SJCRH30 (cell line): ENCODE data around the gene GTF2A1L. TPM values are rescaled to one million over a fixed set of nuclear protein-coding genes. Genes with fewer than 3 reads are reported as not detected.
A peak's percentile ranks its signal among the peaks of the same experiment; 100 is the strongest.
"Not testable (repeated sequence)": the region's sequence is repeated elsewhere in the genome, so short reads cannot be mapped to it uniquely, and the experiment has no call there.

Source experiments
- DNase-seq, 2 experiments: peaks; one replicate each; pipeline ENCODE4 v3.0.0-alpha.2; 2015 to 2020
- H3K27ac ChIP-seq: fragments of 250-450 bp; sonication (Bioruptor Pico); 2 replicates; pipeline ENCODE4 v1.5.1; 2020; ENCODE audit warnings: mild to moderate bottlenecking, moderate library complexity
- H3K27me3 ChIP-seq: fragments of 250-450 bp; sonication (Bioruptor Pico); 2 replicates; pipeline ENCODE4 v1.5.1; 2020; ENCODE audit warnings: mild to moderate bottlenecking, moderate library complexity
- H3K36me3 ChIP-seq: fragments of 250-450 bp; sonication (Bioruptor Pico); 2 replicates; pipeline ENCODE4 v1.5.1; 2020; ENCODE audit warnings: mild to moderate bottlenecking, moderate library complexity
- H3K4me1 ChIP-seq: fragments of 250-450 bp; sonication (Bioruptor Pico); 2 replicates; pipeline ENCODE4 v1.5.1; 2020; ENCODE audit warnings: mild to moderate bottlenecking, moderate library complexity
- H3K4me3 ChIP-seq: fragments of 250-450 bp; sonication (Bioruptor Pico); 2 replicates; pipeline ENCODE4 v1.5.1; 2020; ENCODE audit warnings: mild to moderate bottlenecking, moderate library complexity
- H3K9me3 ChIP-seq: fragments of 250-450 bp; sonication (Bioruptor Pico); replicated peaks from 2 replicates; pipeline ENCODE4 v1.5.1; 2020; ENCODE audit warnings: mild to moderate bottlenecking, moderate library complexity
- total RNA-seq: library from RNA; depleted of rRNA; stranded (reverse); fragments of >200 nt; shearing (Covaris generic); gene quantifications from 2 replicates; pipeline ENCODE4 v1.2.3, GENCODE V29; 2014

Gene GTF2A1L
- total RNA-seq, 1 experiment from 2014 or later = 0.40 TPM

DNA sequence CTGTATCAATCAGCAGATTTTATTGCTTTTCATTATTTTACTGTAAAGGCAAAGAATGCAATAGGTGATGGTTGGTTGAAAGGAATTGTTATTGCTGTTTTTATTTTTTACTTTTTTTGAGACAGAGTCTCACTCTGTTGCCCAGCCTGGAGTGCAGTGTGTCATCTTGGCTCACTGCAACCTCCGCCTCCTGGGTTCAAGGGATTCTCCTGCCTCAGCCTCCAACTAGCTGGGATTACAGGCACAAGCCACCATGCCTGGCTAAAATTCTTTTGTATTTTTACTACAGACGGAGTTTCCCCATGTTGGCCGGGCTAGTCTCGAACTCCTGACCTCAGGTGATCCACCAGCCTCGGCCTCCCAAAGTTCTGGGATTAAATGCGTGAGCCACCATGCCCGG, 20.9 kb upstream of the GTF2A1L start:
- not testable (repeated sequence) for H3K9me3 ChIP-seq, H3K4me3 ChIP-seq, H3K27ac ChIP-seq, DNase-seq, H3K36me3 ChIP-seq, H3K27me3 ChIP-seq, H3K4me1 ChIP-seq

- H3K36me3 ChIP-seq = no peaks in the 10 kb centered on the region
- no peaks in the 10 kb centered on the region for H3K27me3 ChIP-seq
- no peak overlapping the region for H3K27ac ChIP-seq
- H3K4me3 ChIP-seq = no peak overlapping the region
- DNase-seq = no peak
- no peaks in the 10 kb centered on the region for H3K9me3 ChIP-seq
- no peaks in the 10 kb centered on the region for H3K4me1 ChIP-seq
These were observed 20.2 kb upstream of the GTF2A1L start for GRCh38 chr2:48597492-48597891.

- DNase-seq = peak in 1 of 2 experiments; percentile 78
- Histone ChIP-seq H3K4me3 (no peak overlapping the region), H3K4me1 (no peaks in the 10 kb centered on the region), H3K9me3 (no peaks in the 10 kb centered on the region), H3K36me3 (no peaks in the 10 kb centered on the region), H3K27me3 (no peaks in the 10 kb centered on the region), H3K27ac (no peak overlapping the region)
These were observed 17.3 kb upstream of the GTF2A1L start for GRCh38 chr2:48600204-48600813.

GRCh38 chr2:48600917-48601316, 16.7 kb upstream of the GTF2A1L start:
- no peaks in the 10 kb centered on the region for H3K4me1 ChIP-seq
- H3K27ac ChIP-seq = no peak overlapping the region
- H3K9me3 ChIP-seq = 0 out of 2 replicates have a peak, but pooled peaks cover 3% of the 10 kb centered on the region
- no peak for DNase-seq
- H3K36me3 ChIP-seq = no peaks in the 10 kb centered on the region
- no peaks in the 10 kb centered on the region for H3K27me3 ChIP-seq
- no peak overlapping the region for H3K4me3 ChIP-seq

DNA sequence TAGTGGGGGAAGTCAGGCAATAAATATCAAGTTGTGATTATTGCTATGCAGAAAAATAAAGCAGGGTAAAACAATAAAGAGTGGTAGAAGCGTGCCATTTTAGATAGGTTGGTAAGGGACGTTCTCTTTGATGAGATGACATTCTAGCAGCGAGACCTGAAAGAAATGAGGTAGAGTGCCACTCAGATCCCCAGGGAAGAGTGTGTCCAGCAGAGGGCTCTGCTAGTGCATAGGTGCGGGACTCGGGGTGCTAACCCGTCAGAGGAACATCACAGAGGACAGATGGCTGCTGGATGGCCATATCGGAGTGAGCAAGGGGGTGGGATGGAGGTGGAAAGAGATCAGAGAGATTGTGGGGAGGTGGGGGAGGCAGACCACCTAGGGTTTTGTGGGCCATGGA, 16.3 kb upstream of the GTF2A1L start:
- H3K27ac ChIP-seq = no peak overlapping the region
- peak in 1 of 2 experiments; percentile 28 for DNase-seq

GRCh38 chr2:48605482-48606175, 12.0 kb upstream of the GTF2A1L start:
- H3K36me3 ChIP-seq = no peaks in the 10 kb centered on the region
- H3K27me3 ChIP-seq = no peaks in the 10 kb centered on the region
- H3K27ac ChIP-seq = no peak overlapping the region
- no peak overlapping the region for H3K4me3 ChIP-seq
- DNase-seq = no peak
- H3K4me1 ChIP-seq = no peaks in the 10 kb centered on the region
- H3K9me3 ChIP-seq = 0 out of 2 replicates have a peak, but pooled peaks cover 3% of the 10 kb centered on the region

More for the DNA sequence above, 16.3 kb upstream of the GTF2A1L start:
- H3K36me3 ChIP-seq = no peaks in the 10 kb centered on the region
- no peaks in the 10 kb centered on the region for H3K27me3 ChIP-seq
- no peaks in the 10 kb centered on the region for H3K4me1 ChIP-seq
- H3K9me3 ChIP-seq = 0 out of 2 replicates have a peak, but pooled peaks cover 3% of the 10 kb centered on the region
- no peak overlapping the region for H3K4me3 ChIP-seq

GRCh38 chr2:48607307-48608014, 10.2 kb upstream of the GTF2A1L start:
- Histone ChIP-seq H3K27ac (no peak overlapping the region), H3K4me3 (no peak overlapping the region)

GRCh38 chr2:48613211-48613610, 4.4 kb upstream of the GTF2A1L start:
- Histone ChIP-seq H3K9me3 (peaks cover 10% of the 10 kb centered on the region; the same call in 1 of the 2 replicates), H3K27me3 (no peaks in the 10 kb centered on the region), H3K4me3 (no peak overlapping the region), H3K4me1 (no peaks in the 10 kb centered on the region), H3K27ac (no peak overlapping the region), H3K36me3 (no peaks in the 10 kb centered on the region)
- DNase-seq = no peak

More at GRCh38 chr2:48607307-48608014, 10.2 kb upstream of the GTF2A1L start:
- H3K36me3 ChIP-seq = no peaks in the 10 kb centered on the region
- no peaks in the 10 kb centered on the region for H3K27me3 ChIP-seq
- 0 out of 2 replicates have a peak, but pooled peaks cover 3% of the 10 kb centered on the region for H3K9me3 ChIP-seq
- DNase-seq = no peak
- no peaks in the 10 kb centered on the region for H3K4me1 ChIP-seq

GRCh38 chr2:48614581-48614980, 3.1 kb upstream of the GTF2A1L start:
- not testable (repeated sequence) for H3K4me1 ChIP-seq, H3K27ac ChIP-seq, H3K36me3 ChIP-seq, H3K4me3 ChIP-seq, DNase-seq, H3K27me3 ChIP-seq
- H3K9me3 ChIP-seq = peaks cover 10% of the 10 kb centered on the region; the same call in 1 of the 2 replicates

GRCh38 chr2:48619526-48619925, 1.9 kb downstream of the GTF2A1L start:
- Histone ChIP-seq H3K4me3 (no peak overlapping the region), H3K27ac (no peak overlapping the region), H3K36me3 (no peaks in the 10 kb centered on the region), H3K4me1 (no peaks in the 10 kb centered on the region), H3K27me3 (no peaks in the 10 kb centered on the region), H3K9me3 (no peaks in the 10 kb centered on the region)
- no peak for DNase-seq

DNA sequence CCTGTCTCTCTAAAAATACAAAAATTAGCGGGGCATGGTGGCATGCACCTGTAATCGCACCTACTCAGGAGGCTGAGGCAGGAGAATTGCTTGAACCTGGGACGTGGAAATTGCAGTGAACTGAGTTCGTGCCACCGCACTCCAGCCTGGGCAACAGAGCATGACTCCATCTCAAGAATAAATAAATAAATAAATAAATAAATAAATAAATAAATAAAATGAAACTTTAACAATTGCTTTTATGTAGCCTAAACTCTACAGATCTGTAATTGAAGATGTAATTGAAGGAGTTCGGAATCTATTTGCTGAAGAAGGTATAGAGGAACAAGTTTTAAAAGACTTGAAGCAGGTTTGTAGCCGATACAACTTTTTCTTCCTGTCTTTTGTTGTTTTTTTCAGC, 2.9 kb downstream of the GTF2A1L start:
- H3K4me3 ChIP-seq = no peak overlapping the region
- H3K9me3 ChIP-seq = no peaks in the 10 kb centered on the region
- H3K27me3 ChIP-seq = no peaks in the 10 kb centered on the region
- H3K27ac ChIP-seq = no peak overlapping the region
- no peaks in the 10 kb centered on the region for H3K4me1 ChIP-seq
- no peak for DNase-seq
- no peaks in the 10 kb centered on the region for H3K36me3 ChIP-seq

DNA sequence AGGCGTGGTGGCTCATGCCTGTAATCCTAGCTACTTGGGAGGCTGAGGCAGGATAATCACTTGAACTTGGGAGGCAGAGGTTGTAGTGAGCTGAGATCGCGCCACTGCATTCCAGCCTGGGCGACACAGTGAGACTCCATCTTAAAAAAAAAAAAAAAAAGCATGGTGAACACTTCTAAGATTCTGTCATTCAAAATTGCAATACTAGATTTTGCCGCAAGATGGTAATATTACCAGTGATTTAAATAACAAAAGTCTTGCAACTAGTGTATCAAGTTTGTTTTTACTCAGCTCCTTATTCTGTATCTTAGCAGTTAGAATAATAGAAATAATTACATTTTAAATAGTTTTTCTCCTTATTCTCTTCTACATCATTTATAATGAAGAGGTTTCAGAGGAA, 5.0 kb downstream of the GTF2A1L start:
- not testable (repeated sequence) for H3K4me3 ChIP-seq, H3K9me3 ChIP-seq, H3K27ac ChIP-seq, DNase-seq, H3K4me1 ChIP-seq, H3K27me3 ChIP-seq, H3K36me3 ChIP-seq

GRCh38 chr2:48624696-48625095, 7.0 kb downstream of the GTF2A1L start:
- DNase-seq = no peak
- Histone ChIP-seq H3K27me3 (no peaks in the 10 kb centered on the region), H3K27ac (no peak overlapping the region), H3K4me1 (no peaks in the 10 kb centered on the region), H3K4me3 (no peak overlapping the region), H3K36me3 (no peaks in the 10 kb centered on the region), H3K9me3 (no peaks in the 10 kb centered on the region)

- no peak for DNase-seq
- H3K36me3 ChIP-seq = no peaks in the 10 kb centered on the region
- H3K9me3 ChIP-seq = no peaks in the 10 kb centered on the region
- H3K4me1 ChIP-seq = no peaks in the 10 kb centered on the region
- no peak overlapping the region for H3K4me3 ChIP-seq
- H3K27ac ChIP-seq = no peak overlapping the region
- H3K27me3 ChIP-seq = no peaks in the 10 kb centered on the region
These were observed 8.4 kb downstream of the GTF2A1L start for GRCh38 chr2:48626047-48626446.

- Histone ChIP-seq H3K9me3 (no peaks in the 10 kb centered on the region), H3K4me3 (no peak overlapping the region), H3K27ac (no peak overlapping the region), H3K4me1 (no peaks in the 10 kb centered on the region), H3K27me3 (no peaks in the 10 kb centered on the region), H3K36me3 (no peaks in the 10 kb centered on the region)
- peak in 1 of 2 experiments; percentile 23 for DNase-seq
These were observed 15.5 kb downstream of the GTF2A1L start for GRCh38 chr2:48633143-48633542.
